Measurements from ENCODE around the gene PGLYRP3.
"Not testable (repeated sequence)": the region's sequence is repeated elsewhere in the genome, so short reads cannot be mapped to it uniquely, and the experiment has no call there.

DNA sequence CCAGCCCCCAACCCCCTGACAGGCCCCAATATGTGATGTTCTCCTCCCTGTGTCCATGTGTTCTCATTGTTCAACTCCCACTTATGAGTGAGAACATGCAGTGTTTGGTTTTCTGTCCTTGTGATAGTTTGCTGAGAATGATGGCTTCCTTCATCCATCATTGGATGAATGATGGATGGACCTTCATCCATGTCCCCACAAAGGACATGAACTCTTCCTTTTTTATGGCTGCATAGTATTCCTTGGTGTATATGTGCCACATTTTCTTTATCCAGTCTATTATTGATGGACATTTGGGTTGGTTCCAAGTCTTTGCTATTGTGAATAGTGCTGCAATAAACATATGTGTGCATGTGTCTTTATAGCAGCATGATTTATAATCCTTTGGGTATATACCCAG lies 1.6 kb upstream of the PGLYRP3 start:
- TF ChIP-seq POLR2A (IDR thresholded peaks at IDR 0.05) = not testable (repeated sequence)
- TF ChIP-seq, protein P1, sequence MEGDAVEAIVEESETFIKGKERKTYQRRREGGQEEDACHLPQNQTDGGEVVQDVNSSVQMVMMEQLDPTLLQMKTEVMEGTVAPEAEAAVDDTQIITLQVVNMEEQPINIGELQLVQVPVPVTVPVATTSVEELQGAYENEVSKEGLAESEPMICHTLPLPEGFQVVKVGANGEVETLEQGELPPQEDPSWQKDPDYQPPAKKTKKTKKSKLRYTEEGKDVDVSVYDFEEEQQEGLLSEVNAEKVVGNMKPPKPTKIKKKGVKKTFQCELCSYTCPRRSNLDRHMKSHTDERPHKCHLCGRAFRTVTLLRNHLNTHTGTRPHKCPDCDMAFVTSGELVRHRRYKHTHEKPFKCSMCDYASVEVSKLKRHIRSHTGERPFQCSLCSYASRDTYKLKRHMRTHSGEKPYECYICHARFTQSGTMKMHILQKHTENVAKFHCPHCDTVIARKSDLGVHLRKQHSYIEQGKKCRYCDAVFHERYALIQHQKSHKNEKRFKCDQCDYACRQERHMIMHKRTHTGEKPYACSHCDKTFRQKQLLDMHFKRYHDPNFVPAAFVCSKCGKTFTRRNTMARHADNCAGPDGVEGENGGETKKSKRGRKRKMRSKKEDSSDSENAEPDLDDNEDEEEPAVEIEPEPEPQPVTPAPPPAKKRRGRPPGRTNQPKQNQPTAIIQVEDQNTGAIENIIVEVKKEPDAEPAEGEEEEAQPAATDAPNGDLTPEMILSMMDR (IDR thresholded peaks at IDR 0.05) = not testable (repeated sequence)
